Sigmoid colon (tissue), 4 donors: ENCODE measurements around the gene TBCA.

Experiments used
- CTCF ChIP-seq, 4 experiments: fragments of 450-650 bp in 3 of 4; fragments of 200-600 bp in 1 of 4; IDR thresholded peaks; one replicate each; pipeline ENCODE4 v1.5.1; 2016 to 2019; ENCODE audit warnings: antibody characterized with exemption in 4 of 4, mild to moderate bottlenecking in 3 of 4, moderate library complexity in 2 of 4
- EP300 ChIP-seq, 4 donors: sonication (generic); formaldehyde crosslinking; IDR thresholded peaks; one replicate each; pipeline ENCODE4 v1.6.1; 2017; ENCODE audit warnings: antibody characterized with exemption in 4 of 4
- POLR2A ChIP-seq, 2 donors: fragments of 450-650 bp; IDR thresholded peaks; one replicate each; pipeline ENCODE4 v1.6.1; 2016; ENCODE audit warnings: antibody characterized with exemption in 2 of 2, mild to moderate bottlenecking in 2 of 2, moderate library complexity in 2 of 2
- POLR2AphosphoS5 ChIP-seq, 4 donors: sonication (generic); formaldehyde crosslinking; IDR thresholded peaks; one replicate each; pipeline ENCODE4 v1.6.1; 2017; ENCODE audit warnings: antibody characterized with exemption in 4 of 4

- no peak for TF ChIP-seq CTCF (IDR thresholded peaks at IDR 0.05)
- TF ChIP-seq POLR2A (IDR thresholded peaks at IDR 0.05) = no peak
- TF ChIP-seq EP300 (IDR thresholded peaks at IDR 0.05) = no peak
- no peak for TF ChIP-seq POLR2AphosphoS5 (IDR thresholded peaks at IDR 0.05)
These were observed 2.3 kb downstream of the TBCA start for GRCh38 chr5:77773734-77774280.
